ENCODE data around the gene SLC15A3.
A peak's percentile ranks its signal among the peaks of the same experiment; 100 is the strongest.

SLC15A3 gene
- total RNA-seq: 0.07 to 2.1 (median 0.23) reads per million in 9 experiments

DNA sequence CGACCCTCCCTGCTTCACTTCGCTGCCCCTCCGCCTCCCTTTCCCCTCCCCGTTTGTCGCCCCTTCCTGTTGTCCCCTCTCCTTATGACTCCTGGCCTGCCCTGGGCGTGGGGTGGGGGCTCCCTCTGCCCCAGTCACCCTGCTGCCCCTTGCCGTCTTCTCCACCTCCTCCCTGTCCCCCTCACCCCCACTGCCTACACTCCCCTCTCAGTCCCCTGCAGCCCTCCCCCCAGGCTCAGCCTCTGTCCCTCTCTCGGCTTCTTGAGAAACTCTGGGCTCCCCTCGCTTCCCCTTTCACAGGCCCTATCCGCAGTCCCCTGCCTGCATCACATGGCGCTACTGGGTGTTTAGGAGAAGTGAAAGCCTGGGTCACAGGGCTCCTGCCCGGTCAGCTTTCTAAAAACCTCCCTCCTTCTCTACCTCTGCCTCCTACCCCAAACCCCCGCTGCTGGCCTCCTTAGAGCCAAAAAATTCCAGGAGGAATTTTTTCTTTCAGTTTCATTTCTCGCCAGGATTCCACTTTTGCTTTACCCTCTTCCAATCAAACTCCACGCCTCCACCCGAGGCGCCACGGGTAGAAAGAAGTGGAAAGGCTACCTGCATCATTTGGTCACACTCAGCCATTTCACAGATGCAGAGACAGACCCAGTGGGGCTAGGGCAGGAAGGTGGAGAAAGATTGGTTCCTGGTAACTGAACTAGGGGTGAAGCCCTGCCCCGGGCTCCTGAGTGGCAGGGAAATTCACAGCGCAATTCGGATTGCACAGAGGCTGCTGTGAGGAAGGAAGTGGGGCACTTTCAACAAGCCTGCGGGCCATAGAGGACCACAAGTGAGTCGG is at the start of gene SLC15A3:
SLC15A3 (minus strand) TSS at position 273 of the 838 bp plus-strand sequence. CDS start 625 bp downstream, outside the sequence.
- Mint-ChIP-seq H3K27me3 (peaks cover 36 to 39% of the 10 kb centered on the region in 2 donors), H3K36me3 (ENCODE audit: insufficient read depth) (peaks cover 10% of the 10 kb centered on the region), H3K27ac (peak within 1 kb of the TSS; percentile 73 to 86), H3K4me3 (peak within 1 kb of the TSS; percentile 72 to 91), H3K9me3 (no peaks in the 10 kb centered on the region), H3K4me1 (ENCODE audit: low read depth in 2 of 2) (peaks cover 14 to 15% of the 10 kb centered on the region in 2 donors)
- DNase-seq (peak in 1 of 3 experiments; percentile 13), ATAC-seq (replicated peaks) (peak; percentile 73)

GRCh38 chr11:61000426-61000825 is 48.5 kb upstream of the SLC15A3 start:
- Mint-ChIP-seq H3K4me3 (no peak overlapping the region), H3K4me1 (ENCODE audit: low read depth in 2 of 2) (peaks cover 28 to 45% of the 10 kb centered on the region in 2 donors), H3K9me3 (no peaks in the 10 kb centered on the region), H3K36me3 (ENCODE audit: insufficient read depth) (peaks cover 71% of the 10 kb centered on the region), H3K27ac (peak overlapping the region; percentile 85 to 88), H3K27me3 (no peaks in the 10 kb centered on the region)
- ATAC-seq (replicated peaks) (no peak), DNase-seq (no peak)

- DNase-seq (no peak), ATAC-seq (replicated peaks) (no peak)
- Mint-ChIP-seq H3K9me3 (no peaks in the 10 kb centered on the region), H3K27ac (no peak overlapping the region), H3K27me3 (no peaks in the 10 kb centered on the region), H3K36me3 (ENCODE audit: insufficient read depth) (peaks cover 68% of the 10 kb centered on the region), H3K4me3 (no peak overlapping the region), H3K4me1 (ENCODE audit: low read depth in 2 of 2) (peaks cover 22 to 48% of the 10 kb centered on the region in 2 donors)
Observed at GRCh38 chr11:60996381-60997138, 44.6 kb upstream of the SLC15A3 start.

GRCh38 chr11:60995798-60996197 is 43.8 kb upstream of the SLC15A3 start:
- Mint-ChIP-seq H3K4me3 (no peak overlapping the region), H3K9me3 (no peaks in the 10 kb centered on the region), H3K27me3 (no peaks in the 10 kb centered on the region), H3K4me1 (ENCODE audit: low read depth in 2 of 2) (peaks cover 25 to 47% of the 10 kb centered on the region in 2 donors), H3K27ac (no peak overlapping the region), H3K36me3 (ENCODE audit: insufficient read depth) (peaks cover 69% of the 10 kb centered on the region)
- DNase-seq (no peak), ATAC-seq (replicated peaks) (no peak)

GRCh38 chr11:60994541-60995080 is 42.6 kb upstream of the SLC15A3 start:
- Mint-ChIP-seq H3K27ac (peak overlapping the region; percentile 65 to 85), H3K36me3 (ENCODE audit: insufficient read depth) (peaks cover 67% of the 10 kb centered on the region)

GRCh38 chr11:60993615-60994014 is 41.6 kb upstream of the SLC15A3 start:
- Mint-ChIP-seq H3K36me3 (ENCODE audit: insufficient read depth) (peaks cover 70% of the 10 kb centered on the region), H3K4me3 (peak overlapping the region in 1 of 2 donors; percentile 27), H3K27ac (peak overlapping the region; percentile 62 to 85), H3K4me1 (ENCODE audit: low read depth in 2 of 2) (peaks cover 29 to 52% of the 10 kb centered on the region in 2 donors), H3K27me3 (no peaks in the 10 kb centered on the region), H3K9me3 (no peaks in the 10 kb centered on the region)
- ATAC-seq (replicated peaks) (no peak), DNase-seq (no peak)

More at GRCh38 chr11:60994541-60995080, 42.6 kb upstream of the SLC15A3 start:
- H3K27me3 Mint-ChIP-seq: no peaks in the 10 kb centered on the region
- DNase-seq: no peak
- H3K9me3 Mint-ChIP-seq: no peaks in the 10 kb centered on the region
- peak; percentile 64 for ATAC-seq (replicated peaks)
- H3K4me1 Mint-ChIP-seq (ENCODE audit: low read depth in 2 of 2): peaks cover 23 to 50% of the 10 kb centered on the region in 2 donors
- peak overlapping the region; percentile 43 to 44 for H3K4me3 Mint-ChIP-seq

DNA sequence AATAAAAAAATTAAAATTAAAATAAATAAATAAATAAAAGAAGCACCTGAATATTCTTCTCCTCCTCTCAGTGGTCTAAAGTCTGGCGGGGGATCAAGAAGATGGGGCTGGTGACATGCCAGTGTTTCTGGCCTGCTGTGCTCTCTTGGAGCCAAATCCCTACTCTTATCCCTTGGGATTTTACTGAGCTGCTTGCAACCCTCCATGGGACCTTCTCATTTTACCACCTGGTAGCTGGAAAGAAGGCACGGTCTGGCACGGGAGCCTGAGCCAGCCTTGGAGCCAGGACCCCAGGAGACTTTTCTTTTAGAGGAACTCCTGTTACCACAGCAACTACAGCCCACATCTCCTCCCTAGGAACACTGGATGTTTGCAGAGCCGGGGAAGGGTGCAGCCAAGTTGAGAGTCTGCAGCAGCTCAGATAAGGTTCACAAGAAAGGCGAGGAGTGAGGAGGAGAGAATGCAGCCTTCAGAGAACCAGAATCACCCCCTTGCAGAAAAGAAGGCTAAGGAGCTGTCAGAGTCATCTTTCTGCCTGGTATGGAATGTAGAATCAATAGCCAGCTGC is 41.0 kb upstream of the SLC15A3 start:
- no peak for DNase-seq
- Mint-ChIP-seq H3K27me3 (no peaks in the 10 kb centered on the region), H3K4me3 (peak overlapping the region in 1 of 2 donors; percentile 11), H3K9me3 (no peaks in the 10 kb centered on the region), H3K36me3 (ENCODE audit: insufficient read depth) (peaks cover 70% of the 10 kb centered on the region), H3K27ac (peak overlapping the region in 1 of 2 donors; percentile 85), H3K4me1 (ENCODE audit: low read depth in 2 of 2) (peaks cover 30 to 48% of the 10 kb centered on the region in 2 donors)
- no peak for ATAC-seq (replicated peaks)

GRCh38 chr11:60991457-60991856 is 39.5 kb upstream of the SLC15A3 start:
- H3K36me3 Mint-ChIP-seq (ENCODE audit: insufficient read depth): peaks cover 76% of the 10 kb centered on the region
- peak overlapping the region in 1 of 2 donors; percentile 2 for H3K4me3 Mint-ChIP-seq
- DNase-seq (no peak), ATAC-seq (replicated peaks) (no peak)
- H3K27ac Mint-ChIP-seq: peak overlapping the region in 1 of 2 donors; percentile 38
- H3K4me1 Mint-ChIP-seq (ENCODE audit: low read depth in 2 of 2): peaks cover 42 to 60% of the 10 kb centered on the region in 2 donors
- H3K27me3 Mint-ChIP-seq: no peaks in the 10 kb centered on the region
- no peaks in the 10 kb centered on the region for H3K9me3 Mint-ChIP-seq

DNA sequence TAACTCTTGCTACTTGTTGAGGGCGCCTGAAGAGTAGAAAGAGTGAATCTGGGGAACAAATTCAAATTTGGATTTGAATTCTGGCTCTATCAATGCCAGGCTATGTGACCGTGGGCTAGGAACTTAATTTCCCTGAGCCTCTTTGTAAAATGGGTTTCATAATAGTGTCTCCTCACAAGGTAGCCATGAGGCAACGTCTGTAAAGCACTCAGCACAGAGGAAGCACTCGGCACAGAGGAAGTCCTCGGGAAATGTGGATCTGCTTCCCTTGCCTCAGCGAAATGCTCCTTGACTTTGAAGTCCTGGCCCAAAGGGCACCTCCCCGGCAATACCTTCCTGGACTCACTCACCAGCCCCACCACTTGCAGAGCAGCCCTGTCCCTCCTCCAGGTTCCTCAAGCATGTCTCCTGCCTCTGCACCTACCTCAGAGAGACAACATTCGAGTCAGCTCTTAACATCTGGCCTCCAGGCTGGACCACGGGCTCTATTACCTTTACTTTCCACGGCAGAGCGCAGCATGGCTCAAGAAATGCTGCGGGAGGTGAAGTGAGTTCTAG is 37.2 kb upstream of the SLC15A3 start:
- Mint-ChIP-seq H3K4me3 (peak overlapping the region; percentile 8 to 22), H3K9me3 (no peaks in the 10 kb centered on the region)
- no peak for ATAC-seq (replicated peaks)

DNA sequence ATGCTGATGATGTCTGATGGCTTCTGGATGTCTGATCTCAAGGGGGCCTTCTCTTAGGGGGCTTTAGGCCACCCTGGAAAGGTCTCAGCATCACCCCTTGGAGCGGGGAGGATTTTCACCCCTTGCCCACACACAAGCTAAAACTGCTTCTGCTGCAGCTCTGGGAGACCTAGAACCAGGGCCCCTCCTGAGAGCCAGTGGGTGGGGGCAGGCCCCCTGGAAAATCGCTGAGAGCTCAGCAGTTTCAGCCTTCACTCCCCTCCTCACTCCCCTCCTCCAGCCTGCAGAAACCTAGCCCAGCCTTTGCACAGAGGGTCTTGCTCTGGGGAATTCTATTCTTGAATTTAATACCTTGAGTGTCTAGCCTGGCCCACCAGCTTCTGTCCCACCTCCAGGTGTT is 36.7 kb upstream of the SLC15A3 start:
- no peak overlapping the region for H3K4me3 Mint-ChIP-seq
- H3K27ac Mint-ChIP-seq: peak overlapping the region in 1 of 2 donors; percentile 62
- ATAC-seq (replicated peaks): no peak
- no peak for DNase-seq
- peaks cover 63% of the 10 kb centered on the region for H3K36me3 Mint-ChIP-seq (ENCODE audit: insufficient read depth)
- peaks cover 56 to 63% of the 10 kb centered on the region in 2 donors for H3K4me1 Mint-ChIP-seq (ENCODE audit: low read depth in 2 of 2)
- H3K27me3 Mint-ChIP-seq: no peaks in the 10 kb centered on the region
- no peaks in the 10 kb centered on the region for H3K9me3 Mint-ChIP-seq

More for the DNA sequence above, 37.2 kb upstream of the SLC15A3 start:
- H3K36me3 Mint-ChIP-seq (ENCODE audit: insufficient read depth): peaks cover 66% of the 10 kb centered on the region
- H3K27me3 Mint-ChIP-seq: no peaks in the 10 kb centered on the region
- H3K4me1 Mint-ChIP-seq (ENCODE audit: low read depth in 2 of 2): peaks cover 54 to 61% of the 10 kb centered on the region in 2 donors
- peak overlapping the region; percentile 32 to 62 for H3K27ac Mint-ChIP-seq
- no peak for DNase-seq

DNA sequence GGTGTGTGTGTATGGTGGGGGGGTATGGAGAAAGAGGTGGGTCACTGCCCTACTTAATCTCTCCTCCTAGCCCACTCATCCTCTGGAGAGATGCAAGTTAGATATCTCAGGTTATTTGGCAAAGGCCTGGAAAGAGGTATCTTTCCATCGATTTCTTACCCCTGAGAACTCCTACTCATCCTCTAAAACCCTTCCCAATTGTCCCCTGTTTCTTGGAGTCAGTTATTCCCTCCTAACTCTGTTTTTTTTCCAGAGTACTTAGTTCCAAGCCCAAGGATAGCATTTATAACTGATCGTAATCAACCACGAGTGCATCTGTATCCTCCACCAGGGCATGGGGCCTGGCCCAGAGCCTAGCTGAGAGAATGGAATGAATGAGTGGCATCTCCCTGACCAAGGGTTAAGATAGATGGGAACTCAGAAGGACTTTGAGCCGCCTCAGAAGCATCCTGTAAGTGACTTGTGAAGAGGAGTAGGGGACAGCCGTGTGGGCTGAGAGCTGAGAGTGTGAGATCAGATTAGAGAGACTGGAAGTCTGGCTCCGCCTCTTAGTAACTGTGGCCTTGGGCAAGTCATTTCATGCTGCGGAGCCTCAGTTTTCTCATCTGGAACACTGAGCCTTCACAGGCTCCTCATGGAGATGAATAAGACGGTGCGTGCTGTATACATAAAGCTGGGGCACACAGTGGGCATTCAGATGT is 35.8 kb upstream of the SLC15A3 start:
- Mint-ChIP-seq H3K27me3 (no peaks in the 10 kb centered on the region), H3K4me1 (ENCODE audit: low read depth in 2 of 2) (peaks cover 57 to 63% of the 10 kb centered on the region in 2 donors), H3K36me3 (ENCODE audit: insufficient read depth) (peaks cover 60% of the 10 kb centered on the region), H3K27ac (peak overlapping the region; percentile 90 to 94), H3K4me3 (peak overlapping the region; percentile 61 to 70), H3K9me3 (no peaks in the 10 kb centered on the region)
- ATAC-seq (replicated peaks) (no peak), DNase-seq (no peak)

Data from effector memory CD8-positive, alpha-beta T cell (primary cell).